22Rv1 (cell line): ENCODE measurements around the gene RAD51B.

Experiments used
- CTCF ChIP-seq: fragments of 450-650 bp; IDR thresholded peaks from 2 replicates; pipeline ENCODE4 v1.5.1; 2017; ENCODE audit warnings: mild to moderate bottlenecking
- ZFX ChIP-seq: fragments of 450-650 bp; IDR thresholded peaks from 2 replicates; pipeline ENCODE4 v1.6.1; 2017; ENCODE audit warnings: antibody characterized with exemption, borderline replicate concordance

GRCh38 chr14:68051146-68051545 lies 231.6 kb downstream of the RAD51B start:
- TF ChIP-seq CTCF (no peak), ZFX (no peak)
